ENCODE results near the gene PAPPA2.

Gene PAPPA2

GRCh38 chr1:176456795-176457194 lies 6.2 kb upstream of the PAPPA2 start:
- H3K36me3 ChIP-seq (ENCODE audit: insufficient read depth, low read length) = no peaks in the 10 kb centered on the region
- no peaks in the 10 kb centered on the region for H3F3A ChIP-seq (ENCODE audit: insufficient read depth, low read length)
- H3K4me2 ChIP-seq (ENCODE audit: low read length) = no peak overlapping the region
- H3K79me2 ChIP-seq (ENCODE audit: insufficient read depth, low read length) = no peaks in the 10 kb centered on the region
- no peak overlapping the region for H3K4me3 ChIP-seq (ENCODE audit: low read depth, low read length, poor library complexity, severe bottlenecking)
- H2AFZ ChIP-seq (ENCODE audit: low read length) = no peak overlapping the region
- H3K9ac ChIP-seq (ENCODE audit: low read length) = no peak overlapping the region
- no peak overlapping the region for H3K27ac ChIP-seq (ENCODE audit: low read depth, low read length, poor library complexity, severe bottlenecking)
- H4K20me1 ChIP-seq (ENCODE audit: insufficient read depth, low read length) = no peaks in the 10 kb centered on the region
- H3K9me2 ChIP-seq (ENCODE audit: low read depth, low read length) = no peaks in the 10 kb centered on the region
- no peaks in the 10 kb centered on the region for H3K4me1 ChIP-seq (ENCODE audit: insufficient read depth, low read length, severe bottlenecking)
- no peaks in the 10 kb centered on the region for H3K9me3 ChIP-seq (ENCODE audit: low read length)
- H3K27me3 ChIP-seq (ENCODE audit: insufficient read depth, low read length) = no peaks in the 10 kb centered on the region
- no peak for TF ChIP-seq EZH2 (IDR thresholded peaks at IDR 0.05; ENCODE audit: borderline replicate concordance, low read length)
- TF ChIP-seq, protein P1, sequence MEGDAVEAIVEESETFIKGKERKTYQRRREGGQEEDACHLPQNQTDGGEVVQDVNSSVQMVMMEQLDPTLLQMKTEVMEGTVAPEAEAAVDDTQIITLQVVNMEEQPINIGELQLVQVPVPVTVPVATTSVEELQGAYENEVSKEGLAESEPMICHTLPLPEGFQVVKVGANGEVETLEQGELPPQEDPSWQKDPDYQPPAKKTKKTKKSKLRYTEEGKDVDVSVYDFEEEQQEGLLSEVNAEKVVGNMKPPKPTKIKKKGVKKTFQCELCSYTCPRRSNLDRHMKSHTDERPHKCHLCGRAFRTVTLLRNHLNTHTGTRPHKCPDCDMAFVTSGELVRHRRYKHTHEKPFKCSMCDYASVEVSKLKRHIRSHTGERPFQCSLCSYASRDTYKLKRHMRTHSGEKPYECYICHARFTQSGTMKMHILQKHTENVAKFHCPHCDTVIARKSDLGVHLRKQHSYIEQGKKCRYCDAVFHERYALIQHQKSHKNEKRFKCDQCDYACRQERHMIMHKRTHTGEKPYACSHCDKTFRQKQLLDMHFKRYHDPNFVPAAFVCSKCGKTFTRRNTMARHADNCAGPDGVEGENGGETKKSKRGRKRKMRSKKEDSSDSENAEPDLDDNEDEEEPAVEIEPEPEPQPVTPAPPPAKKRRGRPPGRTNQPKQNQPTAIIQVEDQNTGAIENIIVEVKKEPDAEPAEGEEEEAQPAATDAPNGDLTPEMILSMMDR (IDR thresholded peaks at IDR 0.05; ENCODE audit: low read length) = no peak

- TF ChIP-seq EZH2 (IDR thresholded peaks at IDR 0.05; ENCODE audit: borderline replicate concordance, low read length) = no peak
- TF ChIP-seq, protein P1 (IDR thresholded peaks at IDR 0.05; ENCODE audit: low read length) = no peak
- Histone ChIP-seq H3K27me3 (ENCODE audit: insufficient read depth, low read length) (no peaks in the 10 kb centered on the region), H3K79me2 (ENCODE audit: insufficient read depth, low read length) (no peaks in the 10 kb centered on the region), H2AFZ (ENCODE audit: low read length) (no peak overlapping the region), H3K4me2 (ENCODE audit: low read length) (no peak overlapping the region), H3K9me2 (ENCODE audit: low read depth, low read length) (no peaks in the 10 kb centered on the region), H3K27ac (ENCODE audit: low read depth, low read length, poor library complexity, severe bottlenecking) (no peak overlapping the region), H3K9ac (ENCODE audit: low read length) (no peak overlapping the region), H3K36me3 (ENCODE audit: insufficient read depth, low read length) (no peaks in the 10 kb centered on the region), H3K4me3 (ENCODE audit: low read depth, low read length, poor library complexity, severe bottlenecking) (no peak overlapping the region), H3K9me3 (ENCODE audit: low read length) (no peaks in the 10 kb centered on the region), H3K4me1 (ENCODE audit: insufficient read depth, low read length, severe bottlenecking) (no peaks in the 10 kb centered on the region), H4K20me1 (ENCODE audit: insufficient read depth, low read length) (no peaks in the 10 kb centered on the region), H3F3A (ENCODE audit: insufficient read depth, low read length) (no peaks in the 10 kb centered on the region)
Observed at GRCh38 chr1:176460544-176461336, 2.2 kb upstream of the PAPPA2 start.

DNA sequence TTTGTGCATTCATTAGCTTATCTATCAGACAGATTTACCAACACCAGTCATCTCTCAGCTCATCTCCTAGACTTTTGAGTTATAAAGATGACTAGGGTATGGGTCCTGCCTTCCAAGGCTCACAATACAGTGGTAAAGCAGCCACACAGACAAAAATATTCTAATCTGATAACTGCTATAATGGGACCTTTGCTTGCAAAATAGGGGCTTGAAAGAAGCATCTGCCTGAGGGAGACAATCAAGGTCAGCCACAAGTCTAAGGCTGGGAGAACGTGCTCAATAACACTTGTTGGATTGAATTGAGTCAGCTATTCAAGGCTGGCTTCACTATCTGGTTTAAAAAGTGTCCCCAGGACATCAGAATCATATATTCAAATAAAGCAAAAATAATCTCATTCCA lies 1.4 kb upstream of the PAPPA2 start:
- H3K4me2 ChIP-seq (ENCODE audit: low read length) = no peak overlapping the region

More for the DNA sequence above, 1.4 kb upstream of the PAPPA2 start:
- Histone ChIP-seq H4K20me1 (ENCODE audit: insufficient read depth, low read length) (no peaks in the 10 kb centered on the region), H3K9me3 (ENCODE audit: low read length) (no peaks in the 10 kb centered on the region), H2AFZ (ENCODE audit: low read length) (no peak overlapping the region), H3K9ac (ENCODE audit: low read length) (no peak overlapping the region), H3K79me2 (ENCODE audit: insufficient read depth, low read length) (no peaks in the 10 kb centered on the region), H3K4me3 (ENCODE audit: low read depth, low read length, poor library complexity, severe bottlenecking) (no peak overlapping the region), H3K4me1 (ENCODE audit: insufficient read depth, low read length, severe bottlenecking) (no peaks in the 10 kb centered on the region), H3K27me3 (ENCODE audit: insufficient read depth, low read length) (no peaks in the 10 kb centered on the region), H3K9me2 (ENCODE audit: low read depth, low read length) (no peaks in the 10 kb centered on the region), H3K36me3 (ENCODE audit: insufficient read depth, low read length) (no peaks in the 10 kb centered on the region), H3K27ac (ENCODE audit: low read depth, low read length, poor library complexity, severe bottlenecking) (no peak overlapping the region), H3F3A (ENCODE audit: insufficient read depth, low read length) (no peaks in the 10 kb centered on the region)
- TF ChIP-seq, protein P1 (IDR thresholded peaks at IDR 0.05; ENCODE audit: low read length) = no peak
- no peak for TF ChIP-seq EZH2 (IDR thresholded peaks at IDR 0.05; ENCODE audit: borderline replicate concordance, low read length)
